BJ (cell line): ENCODE results near the gene GOT1. TPM values are rescaled to one million over a fixed set of nuclear protein-coding genes. Genes with fewer than 3 reads are reported as not detected.

ENCODE experiments used
- CTCF ChIA-PET: fragments of 350-600 bp; formaldehyde crosslinking; extraction: SDS; loops from one replicate; lab custom pipeline; 2021; ENCODE audit warnings: antibody characterized with exemption, inconsistent platforms; lab: Yijun Ruan, JAX
- POLR2A ChIA-PET: fragments of 300-600 bp; sonication (Branson Sonifier 250); formaldehyde crosslinking; extraction: SDS; loops from one replicate; lab custom pipeline; 2021; ENCODE audit warnings: antibody characterized with exemption; lab: Charles Lee
- DNase-seq: peaks from one replicate; pipeline ENCODE4 v3.0.0-alpha.2; 2011; ENCODE audit warnings: low read depth
- H3K27me3 ChIP-seq: 2 replicates; pipeline ENCODE4 v1.6.0; 2011; ENCODE audit warnings: low read length; ENCODE audit not compliant: control insufficient read depth, insufficient read depth
- H3K36me3 ChIP-seq: 2 replicates; pipeline ENCODE4 v1.5.1; 2011; ENCODE audit warnings: low read length; ENCODE audit not compliant: control insufficient read depth, insufficient read depth
- H3K4me3 ChIP-seq: 2 replicates; pipeline ENCODE4 v1.5.1; 2011; ENCODE audit warnings: low read depth, mild to moderate bottlenecking, control low read depth, low read length
- CTCF ChIP-seq: IDR thresholded peaks from 2 replicates; pipeline ENCODE4 v1.5.1; 2011; ENCODE audit warnings: low read depth, mild to moderate bottlenecking, control low read depth, inconsistent platforms, low read length, moderate library complexity; ENCODE audit not compliant: insufficient read depth
- polyA plus RNA-seq: library from polyadenylated mRNA; depleted of rRNA; stranded (reverse); fragments of >200 nt; gene quantifications from 2 replicates; pipeline ENCODE4 v1.2.3, GENCODE V29; 2011; rRNA removed

GOT1 gene
- polyA plus RNA-seq, 1 experiment, result 41.4 TPM

GRCh38 chr10:99353182-99353581 is 77.2 kb downstream of the GOT1 start:
- Histone ChIP-seq H3K27me3 (no peaks in the 10 kb centered on the region), H3K36me3 (no peaks in the 10 kb centered on the region), H3K4me3 (no peak overlapping the region)
- POLR2A ChIA-PET, result no interaction called here
- TF ChIP-seq CTCF, result no peak
- no peak for DNase-seq
- CTCF ChIA-PET, result no interaction called here

- ChIA-PET POLR2A (no interaction called here), CTCF (interaction anchor here (1.0 kb wide), 1 partner anchor 11 kb away, joined by 3 read pairs; no protein-coding TSS in a partner anchor)
- Histone ChIP-seq H3K36me3 (no peaks in the 10 kb centered on the region), H3K4me3 (no peak overlapping the region), H3K27me3 (no peaks in the 10 kb centered on the region)
- DNase-seq, result no peak
- TF ChIP-seq CTCF, result no peak
These were observed 82.8 kb downstream of the GOT1 start for GRCh38 chr10:99347672-99348071.

Other genes with a start within 250 kb of the GOT1 start
- gene HPSE2, start 194.8 kb downstream of the GOT1 start, polyA plus RNA-seq, result 0.04 TPM in 1 of 2 replicates, not detected in the other
- 1.1 and 1.3 TPM in 2 replicates for gene CNNM1, start 101.3 kb downstream of the GOT1 start, polyA plus RNA-seq
- not detected in 2 replicates for gene NKX2-3, start 102.3 kb upstream of the GOT1 start, polyA plus RNA-seq
- gene SLC25A28, start 189.8 kb upstream of the GOT1 start, polyA plus RNA-seq, result 33.7 and 38.9 TPM in 2 replicates
- gene ENTPD7, start 228.9 kb upstream of the GOT1 start, polyA plus RNA-seq, result 13.6 and 16.4 TPM in 2 replicates